Measurements from ENCODE around the gene SIX3.

DNA sequence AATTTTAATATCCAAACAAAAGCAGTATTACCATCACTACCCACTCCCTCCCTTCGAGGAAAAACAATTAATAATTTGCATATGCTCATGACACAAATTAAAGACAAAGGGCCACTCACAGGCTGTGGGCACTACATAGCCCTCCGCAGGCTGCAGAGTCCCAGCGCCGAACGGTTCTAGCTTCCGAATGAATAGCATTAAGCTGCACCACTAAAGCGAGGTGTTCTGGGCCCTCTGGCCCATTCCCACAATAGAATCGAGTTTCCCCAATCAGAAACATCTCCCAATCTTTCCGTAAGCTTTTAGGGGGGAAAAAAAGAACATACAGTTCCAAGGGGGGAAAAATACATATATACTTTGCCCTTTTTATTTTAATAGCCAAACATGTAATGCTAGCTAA is 14.5 kb upstream of the SIX3 start:
- TF ChIP-seq, protein P1, sequence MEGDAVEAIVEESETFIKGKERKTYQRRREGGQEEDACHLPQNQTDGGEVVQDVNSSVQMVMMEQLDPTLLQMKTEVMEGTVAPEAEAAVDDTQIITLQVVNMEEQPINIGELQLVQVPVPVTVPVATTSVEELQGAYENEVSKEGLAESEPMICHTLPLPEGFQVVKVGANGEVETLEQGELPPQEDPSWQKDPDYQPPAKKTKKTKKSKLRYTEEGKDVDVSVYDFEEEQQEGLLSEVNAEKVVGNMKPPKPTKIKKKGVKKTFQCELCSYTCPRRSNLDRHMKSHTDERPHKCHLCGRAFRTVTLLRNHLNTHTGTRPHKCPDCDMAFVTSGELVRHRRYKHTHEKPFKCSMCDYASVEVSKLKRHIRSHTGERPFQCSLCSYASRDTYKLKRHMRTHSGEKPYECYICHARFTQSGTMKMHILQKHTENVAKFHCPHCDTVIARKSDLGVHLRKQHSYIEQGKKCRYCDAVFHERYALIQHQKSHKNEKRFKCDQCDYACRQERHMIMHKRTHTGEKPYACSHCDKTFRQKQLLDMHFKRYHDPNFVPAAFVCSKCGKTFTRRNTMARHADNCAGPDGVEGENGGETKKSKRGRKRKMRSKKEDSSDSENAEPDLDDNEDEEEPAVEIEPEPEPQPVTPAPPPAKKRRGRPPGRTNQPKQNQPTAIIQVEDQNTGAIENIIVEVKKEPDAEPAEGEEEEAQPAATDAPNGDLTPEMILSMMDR (IDR thresholded peaks at IDR 0.05), result no peak
- no peak for TF ChIP-seq POLR2A (IDR thresholded peaks at IDR 0.05)
